Measurements from ENCODE around the gene TTLL8. TPM values are rescaled to one million over a fixed set of nuclear protein-coding genes. Genes with fewer than 3 reads are reported as not detected.

TTLL8 gene
- total RNA-seq, 6 experiments from 2014 or later, result not detected

DNA sequence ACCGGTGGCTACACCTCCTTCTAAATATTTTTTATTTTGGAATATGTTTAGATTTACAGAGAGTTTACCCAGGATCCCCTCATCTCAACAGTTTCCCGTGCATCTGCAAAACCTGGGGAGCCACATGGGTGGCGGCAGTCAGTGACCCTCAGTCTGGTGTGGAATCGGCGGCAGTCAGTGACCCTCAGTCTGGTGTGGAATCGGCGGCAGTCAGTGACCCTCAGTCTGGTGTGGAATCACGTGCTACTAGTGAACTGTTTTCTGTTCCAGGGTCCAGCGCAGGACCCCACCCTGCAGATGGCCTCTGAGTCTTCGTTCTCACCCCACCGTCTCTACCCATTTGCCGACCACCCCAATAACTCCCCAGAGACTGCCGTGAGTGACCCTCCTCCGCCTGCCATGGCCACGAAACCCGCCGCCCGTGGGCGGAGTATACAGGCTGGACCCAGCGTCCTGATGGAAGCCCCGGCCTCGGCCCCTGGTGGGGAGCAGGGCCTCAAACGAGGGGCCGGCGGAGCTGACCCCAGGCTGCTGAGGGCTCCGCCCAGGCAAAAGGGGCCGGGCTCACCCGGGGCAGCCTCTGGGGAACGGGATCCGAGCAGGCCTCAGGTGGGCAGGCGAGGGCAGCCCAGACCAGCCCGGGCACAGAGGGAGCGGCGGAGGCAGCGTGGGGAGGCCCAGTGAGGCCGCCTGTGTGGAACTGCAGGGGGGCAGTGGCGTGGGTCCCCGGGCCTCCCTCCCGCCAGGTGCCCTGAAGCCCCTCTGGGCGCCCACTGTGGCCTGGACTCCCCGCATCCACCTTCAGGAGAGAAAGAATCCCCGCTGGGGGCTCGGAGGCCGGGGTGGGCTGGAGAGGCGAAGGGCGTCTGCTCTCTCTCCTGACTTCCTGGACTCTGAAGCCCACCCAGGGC is 48.1 kb downstream of the TTLL8 start:
- Histone ChIP-seq H3K4me3 (no peak overlapping the region), H3K9me3 (no peaks in the 10 kb centered on the region), H3K27ac (no peak overlapping the region), H3K36me3 (no peaks in the 10 kb centered on the region), H3K27me3 (peaks cover 0 to 22% of the 10 kb centered on the region in 2 donors), H3K4me1 (peaks cover 0 to 2% (median 0%) of the 10 kb centered on the region in 4 donors)
- WGBS (ENCODE audit: insufficient coverage, low coverage, low lambda C conversion rate, missing lambda C conversion rate), result no CpG with 5 or more reads among the region's 46 CpGs
- DNase-seq (peak in 2 of 3 donors; percentile 21 to 58), ATAC-seq (no peak)
- no peak for TF ChIP-seq POLR2A (IDR thresholded peaks at IDR 0.05)
- TF ChIP-seq, protein P1, sequence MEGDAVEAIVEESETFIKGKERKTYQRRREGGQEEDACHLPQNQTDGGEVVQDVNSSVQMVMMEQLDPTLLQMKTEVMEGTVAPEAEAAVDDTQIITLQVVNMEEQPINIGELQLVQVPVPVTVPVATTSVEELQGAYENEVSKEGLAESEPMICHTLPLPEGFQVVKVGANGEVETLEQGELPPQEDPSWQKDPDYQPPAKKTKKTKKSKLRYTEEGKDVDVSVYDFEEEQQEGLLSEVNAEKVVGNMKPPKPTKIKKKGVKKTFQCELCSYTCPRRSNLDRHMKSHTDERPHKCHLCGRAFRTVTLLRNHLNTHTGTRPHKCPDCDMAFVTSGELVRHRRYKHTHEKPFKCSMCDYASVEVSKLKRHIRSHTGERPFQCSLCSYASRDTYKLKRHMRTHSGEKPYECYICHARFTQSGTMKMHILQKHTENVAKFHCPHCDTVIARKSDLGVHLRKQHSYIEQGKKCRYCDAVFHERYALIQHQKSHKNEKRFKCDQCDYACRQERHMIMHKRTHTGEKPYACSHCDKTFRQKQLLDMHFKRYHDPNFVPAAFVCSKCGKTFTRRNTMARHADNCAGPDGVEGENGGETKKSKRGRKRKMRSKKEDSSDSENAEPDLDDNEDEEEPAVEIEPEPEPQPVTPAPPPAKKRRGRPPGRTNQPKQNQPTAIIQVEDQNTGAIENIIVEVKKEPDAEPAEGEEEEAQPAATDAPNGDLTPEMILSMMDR (IDR thresholded peaks at IDR 0.05), result no peak
- intact Hi-C loops (cut with DNase I), result no loop called here

DNA sequence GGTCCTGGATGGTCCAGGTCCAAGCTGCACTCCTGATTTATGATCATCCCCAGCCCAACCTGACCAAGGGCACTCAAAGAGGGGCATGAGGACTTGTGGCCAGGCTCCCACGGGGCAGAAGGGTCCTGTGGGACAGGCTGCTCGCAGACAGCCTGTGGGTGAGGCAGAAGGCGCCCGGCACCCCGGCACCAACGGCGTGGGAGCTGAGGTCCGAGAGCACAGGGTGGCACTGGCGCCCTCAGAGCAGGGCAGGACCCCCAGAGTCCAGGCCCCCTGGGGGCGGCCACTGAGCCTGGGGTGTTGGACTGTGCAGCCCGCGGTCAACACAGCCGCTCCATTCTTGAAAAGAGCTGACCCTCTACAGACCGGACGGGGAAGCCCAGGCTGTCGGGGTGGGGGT is 48.8 kb downstream of the TTLL8 start:
- intact Hi-C loops (cut with DNase I), result no loop called here
- 56% methylated on average over 3 of the region's 16 CpGs for WGBS (ENCODE audit: insufficient coverage, low coverage, low lambda C conversion rate, missing lambda C conversion rate)
- Histone ChIP-seq H3K27me3 (peaks cover 0 to 15% of the 10 kb centered on the region in 2 donors), H3K9me3 (no peaks in the 10 kb centered on the region), H3K36me3 (no peaks in the 10 kb centered on the region), H3K4me3 (no peak overlapping the region), H3K4me1 (no peaks in the 10 kb centered on the region), H3K27ac (no peak overlapping the region)
- no peak for ATAC-seq
- no peak for DNase-seq
- TF ChIP-seq, protein P1 (IDR thresholded peaks at IDR 0.05), result no peak
- TF ChIP-seq POLR2A (IDR thresholded peaks at IDR 0.05), result no peak

GRCh38 chr22:50008151-50009040 is 49.7 kb downstream of the TTLL8 start:
- no peak for DNase-seq
- H3K27ac ChIP-seq, result no peak overlapping the region
- intact Hi-C loops (cut with DNase I), result no loop called here

GRCh38 chr22:50007057-50007511 is 51.0 kb downstream of the TTLL8 start:
- DNase-seq (no peak), ATAC-seq (no peak)
- Histone ChIP-seq H3K27ac (no peak overlapping the region), H3K27me3 (peaks cover 0 to 7% of the 10 kb centered on the region in 2 donors), H3K9me3 (no peaks in the 10 kb centered on the region), H3K36me3 (no peaks in the 10 kb centered on the region), H3K4me1 (no peaks in the 10 kb centered on the region), H3K4me3 (no peak overlapping the region)
- WGBS (ENCODE audit: insufficient coverage, low coverage, low lambda C conversion rate, missing lambda C conversion rate), result 74% methylated on average over 3 of the region's 3 CpGs
- intact Hi-C loops (cut with DNase I), result no loop called here
- TF ChIP-seq, protein P1 (IDR thresholded peaks at IDR 0.05), result no peak
- TF ChIP-seq POLR2A (IDR thresholded peaks at IDR 0.05), result no peak

More at GRCh38 chr22:50008151-50009040, 49.7 kb downstream of the TTLL8 start:
- 82% methylated on average over 12 of the region's 24 CpGs for WGBS (ENCODE audit: insufficient coverage, low coverage, low lambda C conversion rate, missing lambda C conversion rate)
- ATAC-seq, result no peak
- Histone ChIP-seq H3K4me1 (no peaks in the 10 kb centered on the region), H3K36me3 (no peaks in the 10 kb centered on the region), H3K4me3 (no peak overlapping the region), H3K9me3 (no peaks in the 10 kb centered on the region), H3K27me3 (peaks cover 0 to 10% of the 10 kb centered on the region in 2 donors)
- TF ChIP-seq, protein P1 (IDR thresholded peaks at IDR 0.05), result no peak
